ENCODE results near the gene ENKUR. TPM values are rescaled to one million over a fixed set of nuclear protein-coding genes. Genes with fewer than 3 reads are reported as not detected.

Gene ENKUR
- total RNA-seq, 1 experiment from 2014 or later = 0.17 TPM

DNA sequence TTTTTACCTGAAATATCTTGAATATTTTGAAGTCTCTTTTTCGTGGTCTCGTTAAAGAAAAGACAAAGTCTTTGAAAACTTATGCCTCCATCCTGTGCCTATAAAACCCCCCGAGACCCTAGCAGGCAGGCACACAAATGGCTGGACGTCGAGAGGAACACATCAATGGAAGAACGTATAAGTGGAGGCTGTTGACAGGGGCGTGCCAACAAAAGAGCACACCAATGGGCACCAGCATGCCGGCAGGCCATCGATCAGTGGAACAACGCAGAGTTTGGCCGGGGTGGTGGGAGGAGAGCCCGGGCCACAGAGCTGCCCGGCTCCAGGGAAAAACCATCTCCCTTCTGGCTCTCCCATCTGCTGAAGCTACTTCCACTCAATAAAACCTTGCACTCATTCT, 24.7 kb downstream of the ENKUR start:
- intact Hi-C loops (cut with micrococcal nuclease; ENCODE audit: unreplicated experiment) = loop anchor here (5.0 kb wide), 2 partner anchors 349 to 374 kb away; no protein-coding TSS in a partner anchor

GRCh38 chr10:24989867-24990266, 26.1 kb downstream of the ENKUR start:
- no peaks in the 10 kb centered on the region for H3K36me3 ChIP-seq (ENCODE audit: insufficient read depth, low read length, poor library complexity, severe bottlenecking)
- ChIA-PET POLR2A (ENCODE audit: low non-redundant PET) (no interaction called here), CTCF (interaction anchor here (0.6 to 1.1 kb wide), 2 partner anchors 347 to 426 kb away, joined by 3 read pairs; no protein-coding TSS in a partner anchor)
- no peak for DNase-seq (ENCODE audit: low spot score)
- H3K4me3 ChIP-seq (ENCODE audit: low read depth, low read length, poor library complexity, severe bottlenecking) = no peak overlapping the region
- H3K27me3 ChIP-seq (replicated peaks; ENCODE audit: insufficient read depth, low read depth, low read length, poor library complexity) = no peaks in the 10 kb centered on the region
- H3K4me1 ChIP-seq (ENCODE audit: insufficient read depth, low read length, poor library complexity, severe bottlenecking) = no peaks in the 10 kb centered on the region
- H3K9me3 ChIP-seq (ENCODE audit: low read depth, low read length, poor library complexity, severe bottlenecking) = no peaks in the 10 kb centered on the region
- no peak for TF ChIP-seq EZH2 (IDR thresholded peaks at IDR 0.05; ENCODE audit: borderline replicate concordance, low read depth, low read length, poor library complexity, severe bottlenecking)
- BruUV-seq (replicated peaks) = no TSS peak
- intact Hi-C loops (cut with micrococcal nuclease; ENCODE audit: unreplicated experiment) = loop anchor here (5.0 kb wide), 2 partner anchors 348 to 373 kb away; no protein-coding TSS in a partner anchor
- H3K27ac ChIP-seq (ENCODE audit: low read depth, low read length, poor library complexity, severe bottlenecking) = no peak overlapping the region

More for the DNA sequence above, 24.7 kb downstream of the ENKUR start:
- Histone ChIP-seq H3K9me3 (ENCODE audit: low read depth, low read length, poor library complexity, severe bottlenecking) (no peaks in the 10 kb centered on the region), H3K36me3 (ENCODE audit: insufficient read depth, low read length, poor library complexity, severe bottlenecking) (no peaks in the 10 kb centered on the region), H3K27ac (ENCODE audit: low read depth, low read length, poor library complexity, severe bottlenecking) (no peak overlapping the region), H3K27me3 (replicated peaks; ENCODE audit: insufficient read depth, low read depth, low read length, poor library complexity) (no peaks in the 10 kb centered on the region), H3K4me3 (ENCODE audit: low read depth, low read length, poor library complexity, severe bottlenecking) (no peak overlapping the region), H3K4me1 (ENCODE audit: insufficient read depth, low read length, poor library complexity, severe bottlenecking) (no peaks in the 10 kb centered on the region)
- CTCF ChIA-PET = no interaction called here
- BruUV-seq (replicated peaks) = no TSS peak
- POLR2A ChIA-PET (ENCODE audit: low non-redundant PET) = no interaction called here
- TF ChIP-seq CTCF (conservative IDR thresholded peaks at IDR 0.05; ENCODE audit: low read depth, low read length) (no peak), EZH2 (IDR thresholded peaks at IDR 0.05; ENCODE audit: borderline replicate concordance, low read depth, low read length, poor library complexity, severe bottlenecking) (no peak)
- no peak for DNase-seq (ENCODE audit: low spot score)

- Histone ChIP-seq H3K4me1 (ENCODE audit: insufficient read depth, low read length, poor library complexity, severe bottlenecking) (no peaks in the 10 kb centered on the region), H3K27me3 (replicated peaks; ENCODE audit: insufficient read depth, low read depth, low read length, poor library complexity) (no peaks in the 10 kb centered on the region), H3K4me3 (ENCODE audit: low read depth, low read length, poor library complexity, severe bottlenecking) (no peak overlapping the region), H3K36me3 (ENCODE audit: insufficient read depth, low read length, poor library complexity, severe bottlenecking) (no peaks in the 10 kb centered on the region), H3K27ac (ENCODE audit: low read depth, low read length, poor library complexity, severe bottlenecking) (no peak overlapping the region), H3K9me3 (ENCODE audit: low read depth, low read length, poor library complexity, severe bottlenecking) (no peaks in the 10 kb centered on the region)
- ChIA-PET CTCF (interaction anchor here (0.6 to 1.1 kb wide), 2 partner anchors 346 to 426 kb away, joined by 3 read pairs; no protein-coding TSS in a partner anchor), POLR2A (ENCODE audit: low non-redundant PET) (no interaction called here)
- intact Hi-C loops (cut with micrococcal nuclease; ENCODE audit: unreplicated experiment) = no loop called here
- BruUV-seq (replicated peaks) = no TSS peak
- DNase-seq (ENCODE audit: low spot score) = no peak
- TF ChIP-seq EZH2 (IDR thresholded peaks at IDR 0.05; ENCODE audit: borderline replicate concordance, low read depth, low read length, poor library complexity, severe bottlenecking) (no peak), CTCF (conservative IDR thresholded peaks at IDR 0.05; ENCODE audit: low read depth, low read length) (no peak)
These were observed 26.9 kb downstream of the ENKUR start for GRCh38 chr10:24988831-24989640.

Data from A673 (cell line).